Kidney (tissue), 14 donors: ENCODE measurements around the gene GZMB. TPM values are rescaled to one million over a fixed set of nuclear protein-coding genes. Genes with fewer than 3 reads are reported as not detected.

ENCODE experiments used
- DNase-seq, 5 donors: peaks; one replicate each; pipeline ENCODE4 v3.0.0-alpha.2; 2013 to 2020
- FAIRE-seq: peaks from 2 replicates; lab custom pipeline; 2012; peaks lifted over from hg19 to GRCh38; lab: Jason Lieb, UNC
- H3K27ac ChIP-seq, 2 donors: one replicate each; pipeline ENCODE4 v1.7.0; 2013; ENCODE audit warnings: low read depth in 2 of 2, low read length in 2 of 2, inconsistent platforms in 1 of 2
- H3K27me3 ChIP-seq: one replicate; pipeline ENCODE4 v1.7.1; 2013; ENCODE audit warnings: low read length, inconsistent platforms; ENCODE audit not compliant: control insufficient read depth, insufficient read depth
- H3K36me3 ChIP-seq, 3 donors: one replicate each; pipeline versions ENCODE4 v1.7.0 to v1.7.1; 2013; ENCODE audit warnings: low read length in 3 of 3, control low read depth in 1 of 3, inconsistent platforms in 1 of 3; ENCODE audit not compliant: insufficient read depth in 3 of 3, control insufficient read depth in 2 of 3
- H3K4me1 ChIP-seq, 3 donors: one replicate each; pipeline versions ENCODE4 v1.7.0 to v1.7.1; 2013; ENCODE audit warnings: low read length in 3 of 3, inconsistent platforms in 1 of 3, low read depth in 1 of 3; ENCODE audit not compliant: control insufficient read depth in 2 of 3, insufficient read depth in 2 of 3
- H3K4me3 ChIP-seq, 3 donors: one replicate each; pipeline versions ENCODE4 v1.7.0 to v1.8.1; 2013; ENCODE audit warnings: low read length in 3 of 3, control low read depth in 1 of 3, inconsistent platforms in 1 of 3
- H3K9ac ChIP-seq, 3 donors: one replicate each; pipeline versions ENCODE4 v1.7.0 to v1.7.1; 2013; ENCODE audit warnings: low read length in 3 of 3, control low read depth in 1 of 3, inconsistent platforms in 1 of 3
- H3K9me3 ChIP-seq, 3 donors: one replicate each; pipeline versions ENCODE4 v1.7.0 to v1.7.1; 2013; ENCODE audit warnings: low read length in 3 of 3, control low read depth in 1 of 3, inconsistent platforms in 1 of 3; ENCODE audit not compliant: control insufficient read depth in 2 of 3, insufficient read depth in 1 of 3
- CTCF ChIP-seq: IDR thresholded peaks from 3 replicates; pipeline ENCODE4 v1.5.1; 2012; ENCODE audit warnings: mild to moderate bottlenecking, moderate library complexity, borderline replicate concordance; ENCODE audit not compliant: insufficient read depth; ENCODE audit errors: extremely low read depth
- intact Hi-C: fragments of 100-400 bp; cut with DNase I; formaldehyde crosslinking; loops from one replicate; pipeline ENCODE4 v1.11.1; 2022
- polyA plus RNA-seq: library from polyadenylated mRNA; stranded (reverse); fragments of 350-450 nt; fragmentation: Illumina TruSeq; extraction: RNeasy Lipid Tissue Mini Kit (QIAGEN cat#74804); gene quantifications from one replicate; pipeline ENCODE4 v1.2.3, GENCODE V29; 2014; ENCODE audit warnings: low read depth, low replicate concordance; ENCODE audit not compliant: insufficient read depth
- total RNA-seq: library from RNA; stranded (reverse); fragmentation: NEBNext Ultra II Directional; extraction: Animal tissue kit (Norgen Biotek cat#: 25700); gene quantifications from one replicate; pipeline ENCODE4 v1.2.1, GENCODE V29; 2021
- donor health status: control.
- donor health status: control.
- donor health status: control.
- donor health status: control.
- donor health status: control.
- donor health status: DM: yes; HTN: yes; CAD: no.
- donor health status: Normal renal cell carcinoma (clear cell type).

GZMB gene
- total and polyA plus RNA-seq, 2 donors from 2014 or later: 0.86 to 1.6 TPM

- FAIRE-seq (no peak), DNase-seq (no peak)
- Histone ChIP-seq H3K27me3 (no peaks in the 10 kb centered on the region), H3K27ac (no peak overlapping the region), H3K9ac (no peak overlapping the region), H3K9me3 (no peaks in the 10 kb centered on the region), H3K4me1 (no peaks in the 10 kb centered on the region), H3K36me3 (no peaks in the 10 kb centered on the region), H3K4me3 (no peak overlapping the region)
- TF ChIP-seq CTCF: no peak
- intact Hi-C loops: no loop called here
Measured at GRCh38 chr14:24674204-24674970, 40.4 kb upstream of the GZMB start.

- TF ChIP-seq CTCF: no peak
- Histone ChIP-seq H3K4me1 (no peaks in the 10 kb centered on the region), H3K4me3 (no peak overlapping the region), H3K27me3 (no peaks in the 10 kb centered on the region), H3K9me3 (no peaks in the 10 kb centered on the region), H3K9ac (no peak overlapping the region), H3K36me3 (no peaks in the 10 kb centered on the region), H3K27ac (no peak overlapping the region)
- intact Hi-C loops: no loop called here
- no peak for FAIRE-seq
- DNase-seq: no peak
Measured at GRCh38 chr14:24673534-24674203, 39.7 kb upstream of the GZMB start.

- intact Hi-C loops: no loop called here
Measured at GRCh38 chr14:24673059-24673458, 39.1 kb upstream of the GZMB start.

More at GRCh38 chr14:24673059-24673458, 39.1 kb upstream of the GZMB start:
- Histone ChIP-seq H3K9me3 (no peaks in the 10 kb centered on the region), H3K27ac (no peak overlapping the region), H3K4me1 (no peaks in the 10 kb centered on the region), H3K36me3 (no peaks in the 10 kb centered on the region), H3K9ac (no peak overlapping the region), H3K27me3 (no peaks in the 10 kb centered on the region), H3K4me3 (no peak overlapping the region)
- FAIRE-seq (no peak), DNase-seq (no peak)
- no peak for TF ChIP-seq CTCF
